ENCODE data around the gene CSRP1. TPM values are rescaled to one million over a fixed set of nuclear protein-coding genes. Genes with fewer than 3 reads are reported as not detected.
"Not testable (repeated sequence)": the region's sequence is repeated elsewhere in the genome, so short reads cannot be mapped to it uniquely, and the experiment has no call there.

CSRP1 gene
- total RNA-seq, 6 experiments from 2014 or later: 540 to 614 (median 577) TPM

DNA sequence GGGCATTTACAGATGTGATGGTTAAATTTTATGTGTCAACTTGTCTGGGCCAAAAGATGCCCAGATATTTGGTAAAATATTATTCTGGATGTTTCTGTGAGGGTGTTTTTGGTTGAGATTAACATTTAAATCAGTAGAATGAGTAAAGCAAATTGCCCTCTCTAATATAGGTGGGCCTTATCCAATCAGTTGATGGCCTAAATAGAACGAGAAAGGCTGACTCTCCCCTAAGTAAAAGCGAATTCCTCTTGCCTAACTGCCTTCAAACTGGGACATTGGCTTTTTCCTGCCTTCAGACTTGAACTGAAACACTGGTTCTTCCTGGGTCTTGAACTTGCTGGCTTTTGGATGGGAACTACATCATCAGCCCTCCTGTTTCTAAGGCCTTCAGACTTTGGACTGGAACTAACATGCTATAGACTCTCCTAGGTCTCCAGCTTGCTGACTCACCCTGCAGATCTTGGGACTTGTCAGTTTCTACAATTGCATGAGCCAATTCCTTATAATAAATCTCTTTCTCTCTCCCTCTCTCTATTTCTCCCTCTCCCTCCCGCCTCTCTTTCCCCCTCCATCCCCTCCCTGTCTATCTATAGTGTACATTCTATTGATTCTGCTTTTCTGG is 21.8 kb upstream of the CSRP1 start:
- Mint-ChIP-seq H3K4me1 (ENCODE audit: low read depth) (peaks cover 45% of the 10 kb centered on the region), H3K36me3 (ENCODE audit: low read depth) (peaks cover 5% of the 10 kb centered on the region; the same call in 1 of the 2 replicates), H3K9me3 (no peaks in the 10 kb centered on the region), H3K27me3 (ENCODE audit: insufficient read depth) (no peaks in the 10 kb centered on the region; the same call in 1 of the 2 replicates), H3K4me3 (no peak overlapping the region), H3K27ac (peak overlapping the region; percentile 51)
- no peak for DNase-seq
- TF ChIP-seq, protein P1, sequence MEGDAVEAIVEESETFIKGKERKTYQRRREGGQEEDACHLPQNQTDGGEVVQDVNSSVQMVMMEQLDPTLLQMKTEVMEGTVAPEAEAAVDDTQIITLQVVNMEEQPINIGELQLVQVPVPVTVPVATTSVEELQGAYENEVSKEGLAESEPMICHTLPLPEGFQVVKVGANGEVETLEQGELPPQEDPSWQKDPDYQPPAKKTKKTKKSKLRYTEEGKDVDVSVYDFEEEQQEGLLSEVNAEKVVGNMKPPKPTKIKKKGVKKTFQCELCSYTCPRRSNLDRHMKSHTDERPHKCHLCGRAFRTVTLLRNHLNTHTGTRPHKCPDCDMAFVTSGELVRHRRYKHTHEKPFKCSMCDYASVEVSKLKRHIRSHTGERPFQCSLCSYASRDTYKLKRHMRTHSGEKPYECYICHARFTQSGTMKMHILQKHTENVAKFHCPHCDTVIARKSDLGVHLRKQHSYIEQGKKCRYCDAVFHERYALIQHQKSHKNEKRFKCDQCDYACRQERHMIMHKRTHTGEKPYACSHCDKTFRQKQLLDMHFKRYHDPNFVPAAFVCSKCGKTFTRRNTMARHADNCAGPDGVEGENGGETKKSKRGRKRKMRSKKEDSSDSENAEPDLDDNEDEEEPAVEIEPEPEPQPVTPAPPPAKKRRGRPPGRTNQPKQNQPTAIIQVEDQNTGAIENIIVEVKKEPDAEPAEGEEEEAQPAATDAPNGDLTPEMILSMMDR (IDR thresholded peaks at IDR 0.05): no peak

- Mint-ChIP-seq H3K9me3 (no peaks in the 10 kb centered on the region; the same call in 1 of the 2 replicates), H3K27me3 (ENCODE audit: insufficient read depth) (no peaks in the 10 kb centered on the region; the same call in 1 of the 2 replicates), H3K36me3 (ENCODE audit: low read depth) (peaks cover 5% of the 10 kb centered on the region; the same call in 1 of the 2 replicates), H3K4me1 (ENCODE audit: low read depth) (peaks cover 40% of the 10 kb centered on the region), H3K4me3 (no peak overlapping the region), H3K27ac (no peak overlapping the region)
- no peak for DNase-seq
- TF ChIP-seq, protein P1 (IDR thresholded peaks at IDR 0.05): no peak
Observed at GRCh38 chr1:201527879-201528278, 21.0 kb upstream of the CSRP1 start.

DNA sequence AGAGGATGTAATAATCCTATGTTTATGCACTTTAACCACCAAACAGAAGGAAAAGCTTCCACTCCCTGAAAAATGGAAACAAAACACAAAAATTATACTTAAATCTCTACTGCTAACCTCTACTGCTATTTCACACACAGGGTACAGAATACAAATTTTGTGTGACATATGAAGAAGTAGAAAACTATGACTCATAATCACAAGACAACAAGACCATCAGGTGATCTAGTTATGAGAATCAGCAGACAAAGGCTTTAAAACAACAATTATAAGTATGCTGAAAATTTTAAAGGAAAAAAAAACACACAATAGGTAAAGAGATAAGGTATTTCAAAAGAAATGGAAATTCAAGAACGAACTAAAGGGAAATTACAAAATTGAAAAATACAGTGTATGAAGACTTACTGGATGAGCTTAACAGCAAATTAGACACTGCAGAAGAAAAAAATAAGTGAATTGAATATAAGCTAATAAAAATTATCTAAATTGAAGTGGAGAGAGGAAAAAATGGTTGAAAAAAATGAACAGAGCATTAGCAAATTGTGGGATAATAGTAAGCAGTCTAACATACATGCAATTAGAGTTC is 18.4 kb upstream of the CSRP1 start:
- no peak overlapping the region for H3K4me3 Mint-ChIP-seq
- H3K27me3 Mint-ChIP-seq (ENCODE audit: insufficient read depth): no peaks in the 10 kb centered on the region; the same call in 1 of the 2 replicates
- no peaks in the 10 kb centered on the region; the same call in 1 of the 2 replicates for H3K9me3 Mint-ChIP-seq
- peaks cover 5% of the 10 kb centered on the region; the same call in 1 of the 2 replicates for H3K36me3 Mint-ChIP-seq (ENCODE audit: low read depth)
- TF ChIP-seq, protein P1 (IDR thresholded peaks at IDR 0.05): no peak
- DNase-seq: no peak
- no peak overlapping the region for H3K27ac Mint-ChIP-seq
- H3K4me1 Mint-ChIP-seq (ENCODE audit: low read depth): peaks cover 14% of the 10 kb centered on the region

DNA sequence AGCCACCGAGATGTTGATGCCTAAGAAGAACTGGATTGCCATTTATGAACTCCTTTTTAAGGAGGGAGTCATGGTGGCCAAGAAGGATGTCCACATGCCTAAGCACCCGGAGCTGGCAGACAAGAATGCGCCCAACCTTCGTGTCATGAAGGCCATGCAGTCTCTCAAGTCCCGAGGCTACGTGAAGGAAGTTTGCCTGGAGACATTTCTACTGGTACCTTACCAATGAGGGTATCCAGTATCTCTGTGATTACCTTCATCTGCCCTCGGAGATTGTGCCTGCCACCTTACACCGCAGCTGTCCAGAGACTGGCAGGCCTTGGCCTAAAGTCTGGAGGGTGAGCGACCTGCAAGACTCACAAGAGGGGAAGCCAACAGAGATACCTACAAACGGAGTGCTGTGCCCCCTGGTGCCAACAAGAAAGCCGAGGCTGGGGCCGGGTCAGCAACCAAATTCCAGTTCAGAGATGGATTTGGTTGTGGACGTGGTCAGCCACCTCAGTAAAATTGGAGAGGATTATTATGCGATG is 13.2 kb upstream of the CSRP1 start:
- H3K4me3 Mint-ChIP-seq; H3K27ac Mint-ChIP-seq; H3K36me3 Mint-ChIP-seq (ENCODE audit: low read depth); H3K9me3 Mint-ChIP-seq; DNase-seq; H3K27me3 Mint-ChIP-seq (ENCODE audit: insufficient read depth): not testable (repeated sequence)
- H3K4me1 Mint-ChIP-seq (ENCODE audit: low read depth): peaks cover 29% of the 10 kb centered on the region

DNA sequence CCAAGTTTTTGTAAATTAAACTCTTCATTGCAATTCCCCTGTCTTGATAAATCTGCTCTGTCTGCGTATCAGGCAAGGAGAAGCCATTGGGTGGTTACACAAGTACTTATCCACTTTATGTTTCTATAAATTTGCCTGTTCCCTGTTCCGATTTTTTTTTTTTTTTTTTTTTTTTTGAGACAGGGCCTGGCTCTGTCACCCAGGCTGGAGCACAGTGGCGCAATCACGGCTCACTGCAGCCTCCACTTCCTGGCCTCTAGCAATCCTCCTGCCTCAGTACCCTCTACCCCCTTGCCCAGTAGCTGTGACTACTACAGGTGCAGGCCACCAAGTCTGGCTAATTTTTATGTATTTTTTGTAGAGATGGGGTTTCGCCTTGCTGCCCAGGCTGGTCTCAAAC is 11.1 kb upstream of the CSRP1 start:
- peaks cover 41% of the 10 kb centered on the region for H3K4me1 Mint-ChIP-seq (ENCODE audit: low read depth)
- no peaks in the 10 kb centered on the region; the same call in 1 of the 2 replicates for H3K9me3 Mint-ChIP-seq
- H3K27ac Mint-ChIP-seq: no peak overlapping the region
- peaks cover 2% of the 10 kb centered on the region; the same call in 1 of the 2 replicates for H3K27me3 Mint-ChIP-seq (ENCODE audit: insufficient read depth)
- H3K36me3 Mint-ChIP-seq (ENCODE audit: low read depth): no peaks in the 10 kb centered on the region; the same call in 1 of the 2 replicates
- H3K4me3 Mint-ChIP-seq: no peak overlapping the region
- TF ChIP-seq, protein P1 (IDR thresholded peaks at IDR 0.05): no peak
- no peak for DNase-seq

DNA sequence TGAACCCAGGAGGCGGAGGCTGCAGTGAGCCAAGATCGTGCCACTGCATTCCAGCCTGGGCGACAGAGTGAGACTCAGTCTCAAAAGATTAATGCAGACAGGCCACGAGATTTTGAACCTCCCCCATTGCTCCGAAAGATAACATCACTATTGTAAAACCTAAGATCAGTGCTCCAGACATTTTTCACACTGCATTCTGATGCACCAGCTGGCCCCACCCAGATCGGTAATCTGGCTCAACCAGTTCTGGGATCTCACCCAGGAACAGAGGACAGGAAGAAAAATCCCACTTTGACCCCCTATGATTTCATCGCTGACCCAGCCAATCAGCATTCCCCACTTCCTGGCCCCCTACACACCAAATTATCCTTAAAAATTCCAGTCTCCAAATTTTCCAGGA is 10.7 kb upstream of the CSRP1 start:
- H3K27me3 Mint-ChIP-seq (ENCODE audit: insufficient read depth): peaks cover 2% of the 10 kb centered on the region; the same call in 1 of the 2 replicates
- H3K9me3 Mint-ChIP-seq: no peaks in the 10 kb centered on the region
- TF ChIP-seq, protein P1 (IDR thresholded peaks at IDR 0.05): no peak
- no peaks in the 10 kb centered on the region for H3K36me3 Mint-ChIP-seq (ENCODE audit: low read depth)
- DNase-seq: no peak
- H3K27ac Mint-ChIP-seq: no peak overlapping the region
- H3K4me1 Mint-ChIP-seq (ENCODE audit: low read depth): peaks cover 45% of the 10 kb centered on the region
- H3K4me3 Mint-ChIP-seq: no peak overlapping the region
